HG03280 (cell line): ENCODE results near the gene ARHGAP24.
"Not testable (repeated sequence)": the region's sequence is repeated elsewhere in the genome, so short reads cannot be mapped to it uniquely, and the experiment has no call there.

Experiments used
- ATAC-seq: cut with Tn5 transposase; IDR thresholded peaks from one replicate; pipeline ENCODE4 v1.9.1; 2021; ENCODE audit warnings: mild to moderate bottlenecking, moderate library complexity; ENCODE audit not compliant: unreplicated experiment

ARHGAP24 gene

DNA sequence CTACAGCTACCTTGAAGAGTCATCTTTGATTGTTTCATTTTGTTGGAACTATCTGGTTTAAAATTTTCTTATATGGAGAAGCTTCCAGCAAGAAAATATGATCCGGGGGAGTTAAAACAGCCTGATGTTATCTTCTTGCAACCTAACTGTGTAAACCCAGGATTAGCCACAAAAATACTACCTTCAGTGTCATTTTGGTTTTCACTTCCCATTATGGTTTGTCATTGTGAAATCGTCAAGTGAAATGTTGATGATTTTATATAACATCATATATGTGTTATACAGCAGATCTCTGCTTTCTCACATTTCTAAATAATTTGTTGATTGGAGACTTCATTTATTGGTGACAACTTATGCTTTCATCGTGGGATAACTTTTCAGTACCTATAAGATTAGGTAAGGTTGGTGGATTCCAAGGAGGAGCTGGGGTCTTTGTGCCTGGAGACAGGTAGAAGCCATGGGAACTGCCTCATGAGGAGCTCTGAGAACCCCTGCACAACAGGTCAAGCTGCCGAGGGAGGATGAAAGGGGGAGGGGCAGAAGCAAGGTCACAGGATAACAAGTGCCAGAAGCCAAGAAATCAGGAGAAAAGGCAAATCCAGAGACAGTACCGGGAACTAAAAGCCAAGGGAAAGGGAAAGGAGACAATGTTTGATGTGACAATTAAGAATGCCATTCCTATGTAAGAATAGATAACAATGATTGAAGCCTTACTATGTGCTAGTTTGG lies 7.2 kb downstream of the ARHGAP24 start:
- no peak for ATAC-seq

DNA sequence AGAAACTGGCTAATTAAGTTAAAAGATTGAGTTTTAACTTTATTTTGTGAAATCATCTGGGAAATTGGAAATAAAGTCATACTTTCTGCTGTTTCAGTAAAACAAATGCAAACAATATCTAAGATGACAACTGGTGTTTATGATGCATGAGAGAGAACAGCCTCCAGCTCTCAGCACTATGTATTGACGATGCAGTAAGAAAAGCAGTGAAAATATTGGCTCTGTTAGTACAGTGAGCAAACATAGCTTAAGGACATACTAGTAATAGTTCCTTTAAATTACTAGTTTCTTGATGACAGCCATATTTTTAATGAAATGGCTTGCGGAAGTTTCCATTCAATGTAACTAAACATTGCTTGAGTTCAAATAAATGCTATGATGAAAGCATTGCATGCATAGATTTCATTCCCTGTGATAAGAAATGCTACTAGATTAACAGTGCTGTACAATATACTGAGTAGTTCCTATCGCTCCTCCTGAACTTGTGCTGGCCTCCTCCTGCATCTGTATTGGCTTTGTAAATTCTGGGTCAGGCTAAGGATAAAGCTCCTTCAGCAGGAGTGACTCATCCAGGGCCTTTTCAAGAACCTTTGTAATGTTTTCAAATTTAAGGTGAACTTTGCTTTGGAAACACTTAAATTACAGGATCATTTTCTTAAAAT lies 11.6 kb downstream of the ARHGAP24 start:
- ATAC-seq: no peak

DNA sequence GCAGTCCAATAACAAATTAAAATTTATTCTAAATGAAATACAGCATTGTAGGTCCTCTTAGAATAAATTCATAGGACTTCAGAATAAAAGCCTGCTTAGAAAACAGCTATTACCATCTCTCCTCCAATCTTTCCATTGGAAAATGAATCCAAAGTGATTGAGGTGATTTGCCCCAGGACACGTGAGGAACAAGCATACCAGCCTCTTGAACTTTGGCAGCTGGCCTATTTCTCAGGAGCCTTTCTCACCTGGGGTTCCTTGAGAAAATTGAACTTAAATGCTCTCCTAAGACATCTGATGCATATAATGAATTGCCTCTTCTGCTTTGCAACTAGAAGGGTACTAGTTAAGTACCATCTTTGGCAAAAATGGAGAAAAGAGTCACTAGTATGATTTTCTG lies 13.5 kb downstream of the ARHGAP24 start:
- no peak for ATAC-seq

DNA sequence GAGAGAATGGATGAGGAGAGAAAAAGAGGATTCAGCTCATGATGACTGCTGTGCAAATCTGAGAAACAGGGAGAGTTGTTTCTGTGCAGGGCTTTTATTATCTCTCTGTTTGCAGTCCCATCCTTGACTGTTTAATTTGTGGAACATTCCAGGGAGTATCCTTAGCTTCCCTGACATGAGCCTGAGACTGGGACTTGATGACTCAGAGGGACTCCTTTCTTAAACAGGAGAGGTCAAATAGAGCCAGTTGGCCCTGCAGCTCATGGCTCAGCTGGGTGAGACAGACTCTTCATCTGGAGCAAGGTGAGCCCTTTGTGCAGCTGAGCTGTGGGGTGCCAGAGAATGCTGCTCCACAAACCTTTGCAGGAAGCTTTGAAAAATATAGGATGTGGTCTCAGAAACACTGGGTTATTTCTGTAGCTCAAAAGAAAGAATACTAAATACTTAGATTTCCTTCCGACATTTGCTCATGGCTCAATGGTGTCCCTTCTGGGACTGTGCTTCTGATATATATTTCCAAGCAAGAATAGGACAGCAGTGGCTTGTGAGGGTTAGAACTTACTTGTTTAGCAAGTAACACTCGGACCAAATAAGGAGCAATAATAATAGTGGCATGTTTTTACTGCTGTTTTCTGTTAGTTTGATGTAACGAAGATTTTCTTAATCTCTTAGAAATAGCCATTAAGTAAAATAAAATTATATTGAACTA lies 14.5 kb downstream of the ARHGAP24 start:
- no peak for ATAC-seq

DNA sequence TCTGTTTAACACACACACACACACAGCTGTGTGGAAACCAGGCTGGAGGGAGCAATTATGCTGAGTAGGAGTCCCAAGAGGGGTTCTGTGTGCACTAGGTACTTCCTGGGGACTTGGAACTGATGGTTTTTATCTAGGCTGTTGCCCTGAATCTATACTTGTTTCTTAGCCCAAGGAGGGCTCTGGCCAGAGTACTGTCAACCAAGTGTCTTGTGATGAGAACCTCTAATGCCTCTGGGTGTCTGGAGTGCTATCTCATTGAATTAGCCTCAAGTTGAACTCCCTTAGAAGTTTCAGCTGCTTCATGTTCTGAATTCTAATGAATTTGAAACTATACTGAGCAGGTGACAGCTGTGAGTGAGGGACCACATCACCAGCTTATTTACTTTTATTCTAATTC lies 16.6 kb downstream of the ARHGAP24 start:
- no peak for ATAC-seq

DNA sequence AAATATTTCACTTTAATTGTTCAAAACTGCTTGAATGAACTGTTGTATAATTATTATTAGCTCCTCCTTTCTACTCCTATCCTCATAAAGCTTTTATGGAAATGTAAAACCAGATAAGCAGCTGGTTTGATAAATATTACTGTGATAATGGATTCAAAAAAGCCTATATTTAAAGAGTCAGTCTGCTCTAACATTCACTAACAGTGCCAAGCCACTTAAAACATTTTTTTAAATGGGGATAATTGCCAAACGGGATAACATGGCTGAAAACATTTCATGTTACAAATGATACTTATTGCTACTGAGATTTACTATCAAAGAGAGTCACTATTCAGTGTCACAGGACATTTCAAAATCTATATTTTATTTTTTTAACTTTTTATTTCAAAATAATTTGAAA lies 17.4 kb downstream of the ARHGAP24 start:
- ATAC-seq: no peak

DNA sequence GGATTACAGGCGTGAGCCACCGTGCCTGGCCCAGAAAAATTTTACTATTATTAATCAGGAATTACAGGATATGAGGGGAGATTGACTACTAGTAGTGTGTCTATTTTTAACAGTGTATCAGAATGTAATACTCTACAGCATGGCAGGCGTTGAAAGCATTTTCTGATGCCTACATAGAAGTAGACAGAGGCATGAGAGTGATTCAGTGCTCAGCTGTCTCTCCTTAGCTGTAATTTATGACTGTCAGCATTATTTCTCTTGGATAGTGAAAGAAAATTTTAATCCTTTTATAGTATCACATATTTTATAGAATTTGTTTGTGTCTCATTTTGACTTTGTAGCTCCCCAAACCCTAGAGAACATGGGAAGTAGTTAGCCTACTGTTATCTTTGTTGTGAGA lies 20.7 kb downstream of the ARHGAP24 start:
- no peak for ATAC-seq

DNA sequence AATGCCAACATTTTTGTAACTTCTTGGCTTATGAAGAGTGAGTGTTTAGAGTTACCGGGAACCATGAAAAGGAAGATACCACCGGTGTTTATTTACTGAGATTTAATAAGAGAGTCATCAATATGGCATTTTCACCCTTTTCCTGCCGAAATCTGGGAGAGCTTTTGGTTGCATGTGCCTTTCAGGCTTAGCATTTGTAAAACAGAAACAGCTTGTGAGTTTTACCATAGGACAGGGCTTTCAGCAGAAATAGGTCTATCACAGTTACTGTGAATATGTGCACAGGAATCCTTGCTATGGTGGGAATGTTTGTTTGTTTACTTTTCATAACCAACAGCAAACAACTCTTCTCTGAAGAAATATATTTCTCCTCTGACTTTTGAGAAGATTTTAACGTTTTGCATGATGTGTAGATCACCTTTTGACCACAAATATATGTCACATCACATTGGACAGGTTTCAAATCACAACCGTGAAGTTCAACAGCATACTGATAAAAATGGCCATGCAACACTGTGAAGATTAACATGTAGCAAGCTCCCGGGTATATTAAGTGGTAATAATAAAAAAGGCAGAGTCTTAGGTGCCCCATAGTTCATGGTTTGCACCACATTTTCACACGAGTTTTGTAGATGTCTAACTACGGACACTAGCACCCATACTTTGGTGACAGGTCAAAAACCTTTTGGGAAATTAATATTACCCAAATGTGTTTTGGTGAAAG lies 21.3 kb downstream of the ARHGAP24 start:
- ATAC-seq: no peak

DNA sequence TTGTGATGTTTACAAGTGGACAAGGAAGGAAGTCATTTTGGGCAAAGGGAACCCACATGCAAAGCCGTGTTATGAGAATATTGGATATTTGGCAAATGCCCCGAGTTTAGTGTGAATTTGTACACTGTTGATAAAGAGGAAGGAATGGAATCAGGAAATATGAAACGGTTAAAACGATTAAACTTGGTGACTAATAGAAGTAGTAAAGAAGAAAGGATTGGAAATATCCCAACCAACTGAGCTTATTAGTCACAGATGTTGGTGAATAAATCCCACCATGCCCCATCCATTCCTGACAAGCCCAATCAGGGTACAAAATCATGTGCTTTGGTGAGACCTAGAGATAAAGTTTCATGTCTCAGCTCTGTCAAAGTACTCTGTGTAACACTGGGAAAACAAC lies 22.0 kb downstream of the ARHGAP24 start:
- ATAC-seq: no peak

DNA sequence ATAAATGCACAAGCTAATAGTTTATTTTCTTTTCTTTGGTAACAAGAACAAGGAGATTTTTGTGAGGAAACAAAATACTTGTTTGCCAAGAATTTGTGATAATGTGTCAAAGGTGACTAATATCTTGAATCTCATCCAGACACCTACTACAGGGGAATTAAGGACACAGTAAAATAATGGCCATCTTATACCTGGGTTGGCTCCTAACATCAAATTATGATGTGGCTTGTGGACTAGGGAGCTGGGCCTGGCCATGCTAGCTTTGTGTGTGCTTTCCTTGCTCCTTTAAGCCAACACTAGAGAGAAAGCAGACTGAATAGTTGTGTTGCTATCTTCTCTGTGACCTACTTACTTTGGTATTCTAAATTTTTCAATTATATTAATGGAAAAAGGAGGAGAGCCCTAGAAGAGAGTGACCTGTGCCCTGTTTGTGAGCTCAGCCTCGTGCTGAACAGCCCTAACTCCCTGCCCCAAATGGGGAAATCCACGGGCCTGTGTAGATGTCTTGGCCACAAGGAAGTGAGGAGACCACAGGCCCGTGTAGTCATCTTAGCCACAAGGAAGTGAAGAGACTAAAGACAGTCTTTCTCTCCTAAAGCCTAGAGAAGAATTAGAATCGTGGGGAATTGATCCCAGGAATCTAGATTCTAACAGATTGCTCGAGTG lies 23.3 kb downstream of the ARHGAP24 start:
- peak; percentile 78 for ATAC-seq

DNA sequence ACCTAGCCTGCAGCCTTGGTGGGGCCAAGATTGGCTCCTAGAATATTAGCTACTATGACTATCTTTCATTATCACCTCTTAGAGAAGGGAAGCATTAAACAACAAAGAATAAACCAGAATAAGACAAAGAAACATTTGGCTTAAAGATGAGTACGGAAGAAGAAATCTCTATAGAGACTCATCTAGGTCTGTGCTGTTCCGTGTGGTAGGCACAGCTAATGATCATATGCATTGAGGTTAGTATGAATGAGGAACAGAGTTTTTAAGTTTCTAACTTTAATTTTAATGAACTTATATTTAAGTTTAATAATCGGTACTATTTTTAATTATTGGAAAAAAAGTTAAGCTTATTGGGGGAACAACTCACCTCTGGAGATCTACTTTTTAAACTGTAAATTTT lies 24.6 kb downstream of the ARHGAP24 start:
- no peak for ATAC-seq

DNA sequence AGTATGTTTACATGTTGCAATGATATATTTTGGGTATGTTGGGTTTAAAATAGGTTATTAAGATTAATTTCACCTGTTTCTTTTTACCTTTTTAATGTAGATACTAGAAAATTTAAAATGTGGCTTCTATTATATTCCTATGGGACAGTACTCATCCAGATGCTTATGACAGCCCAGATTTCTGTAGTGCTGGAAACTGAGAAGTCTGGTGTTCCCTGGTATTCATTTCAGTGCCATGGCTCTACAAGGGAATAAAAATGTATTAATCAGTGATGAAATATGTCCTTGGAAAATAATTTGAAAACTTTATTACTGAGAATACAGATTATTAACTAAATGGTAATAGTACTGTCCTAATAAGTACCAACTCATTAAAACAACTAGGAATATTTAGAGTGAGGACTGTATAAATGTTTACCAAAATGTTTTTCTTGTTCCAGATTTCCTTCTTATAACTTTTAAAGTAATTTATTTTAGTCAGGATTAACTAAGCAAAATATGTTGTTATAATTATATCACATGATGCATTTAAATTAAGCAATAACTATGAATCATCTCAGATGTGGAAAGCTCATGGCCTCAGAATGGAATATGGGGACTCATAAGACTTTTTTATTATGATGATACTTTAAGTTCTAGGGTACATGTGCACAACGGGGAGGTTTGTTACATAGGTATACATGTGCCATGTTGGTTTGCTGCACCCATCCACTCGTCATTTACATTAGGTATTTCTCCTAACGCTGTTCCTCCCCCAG lies 25.3 kb downstream of the ARHGAP24 start:
- ATAC-seq: no peak

DNA sequence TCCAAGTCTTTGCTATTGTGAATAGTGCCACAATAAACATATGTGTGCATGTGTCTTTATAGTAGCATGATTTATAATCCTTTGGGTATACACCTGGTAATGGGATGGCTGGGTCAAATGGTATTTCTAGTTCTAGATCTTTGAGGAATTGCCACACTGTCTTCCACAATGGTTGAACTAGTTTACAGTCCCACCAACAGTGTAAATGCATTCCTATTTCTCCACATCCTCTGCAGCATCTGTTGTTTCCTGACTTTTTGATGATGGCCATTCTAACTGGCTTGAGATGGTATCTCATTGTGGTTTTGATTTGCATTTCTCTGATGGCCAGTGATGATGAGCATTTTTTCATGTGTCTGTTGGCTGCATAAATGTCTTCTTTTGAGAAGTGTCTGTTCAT lies 26.2 kb downstream of the ARHGAP24 start:
- not testable (repeated sequence) for ATAC-seq

DNA sequence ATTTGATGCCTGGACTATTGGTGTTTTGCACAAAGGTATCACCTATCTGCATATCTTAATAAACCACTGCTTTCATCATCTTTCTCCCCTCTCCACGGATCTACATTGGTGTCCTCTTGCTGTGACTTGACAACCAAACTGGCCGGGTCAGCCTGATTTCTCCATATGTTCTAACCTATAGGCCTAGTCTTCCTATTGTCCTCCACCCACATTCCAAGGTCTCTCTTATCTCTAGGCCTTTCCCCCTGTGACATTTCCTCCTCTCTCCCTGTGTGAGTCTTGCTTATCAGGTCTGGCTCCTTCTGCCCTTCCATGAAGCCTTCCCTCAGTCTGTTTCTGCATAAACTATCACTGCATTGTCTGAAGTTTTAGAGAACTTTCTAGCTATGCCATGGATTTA lies 33.7 kb downstream of the ARHGAP24 start:
- no peak for ATAC-seq

DNA sequence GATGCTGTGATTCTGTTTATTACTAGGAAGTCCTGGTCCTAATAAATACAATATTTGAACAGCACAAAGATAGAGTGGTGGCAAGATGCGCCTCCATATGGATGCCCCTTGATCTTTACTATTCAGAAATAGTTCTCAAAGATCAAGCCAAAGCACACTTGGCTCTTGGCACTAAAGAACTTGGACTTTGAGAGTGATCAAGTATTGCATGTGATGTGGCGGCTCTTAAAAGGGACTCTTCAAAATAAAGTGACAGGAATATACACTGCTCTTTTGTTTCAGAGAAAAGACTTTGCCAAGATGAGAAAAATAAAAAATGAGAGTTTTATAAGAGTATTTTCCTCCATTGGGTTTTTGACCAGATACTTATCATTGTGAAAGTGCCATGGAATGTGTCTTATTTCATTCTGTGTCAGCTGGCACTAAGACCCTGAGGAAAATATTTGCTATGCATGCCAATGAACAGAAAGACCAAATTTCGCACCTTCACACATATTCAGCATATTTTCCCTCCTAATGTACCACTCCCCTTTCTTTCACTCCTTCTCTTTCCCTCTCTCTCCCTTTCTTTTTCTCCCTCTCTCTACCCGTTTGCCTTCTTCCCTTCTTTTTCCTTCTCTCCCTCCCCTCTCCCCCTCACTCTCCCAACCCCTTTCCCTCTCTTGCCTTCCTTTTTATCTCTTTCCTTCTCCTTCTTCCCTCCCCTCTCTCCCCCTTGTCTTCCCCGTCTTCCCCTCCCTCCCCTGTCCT lies 35.1 kb downstream of the ARHGAP24 start:
- ATAC-seq: no peak

DNA sequence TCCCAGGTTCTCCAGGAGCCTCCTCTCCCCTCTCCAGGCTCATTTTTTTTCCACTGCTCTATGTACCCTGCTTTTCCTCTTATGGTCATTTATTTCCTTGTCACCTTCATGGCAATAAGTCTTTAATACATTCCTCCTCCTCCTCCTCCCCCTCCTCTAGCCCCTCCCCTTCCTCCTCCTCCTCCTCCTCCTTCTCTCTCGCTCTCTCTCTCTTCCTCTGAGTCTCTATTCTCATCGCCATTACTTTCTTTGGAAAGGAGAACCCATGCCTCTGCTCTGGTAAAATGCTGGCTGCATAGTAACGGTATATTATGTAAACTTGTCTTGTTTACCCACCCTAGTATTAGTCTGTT lies 35.7 kb downstream of the ARHGAP24 start:
- ATAC-seq: no peak

DNA sequence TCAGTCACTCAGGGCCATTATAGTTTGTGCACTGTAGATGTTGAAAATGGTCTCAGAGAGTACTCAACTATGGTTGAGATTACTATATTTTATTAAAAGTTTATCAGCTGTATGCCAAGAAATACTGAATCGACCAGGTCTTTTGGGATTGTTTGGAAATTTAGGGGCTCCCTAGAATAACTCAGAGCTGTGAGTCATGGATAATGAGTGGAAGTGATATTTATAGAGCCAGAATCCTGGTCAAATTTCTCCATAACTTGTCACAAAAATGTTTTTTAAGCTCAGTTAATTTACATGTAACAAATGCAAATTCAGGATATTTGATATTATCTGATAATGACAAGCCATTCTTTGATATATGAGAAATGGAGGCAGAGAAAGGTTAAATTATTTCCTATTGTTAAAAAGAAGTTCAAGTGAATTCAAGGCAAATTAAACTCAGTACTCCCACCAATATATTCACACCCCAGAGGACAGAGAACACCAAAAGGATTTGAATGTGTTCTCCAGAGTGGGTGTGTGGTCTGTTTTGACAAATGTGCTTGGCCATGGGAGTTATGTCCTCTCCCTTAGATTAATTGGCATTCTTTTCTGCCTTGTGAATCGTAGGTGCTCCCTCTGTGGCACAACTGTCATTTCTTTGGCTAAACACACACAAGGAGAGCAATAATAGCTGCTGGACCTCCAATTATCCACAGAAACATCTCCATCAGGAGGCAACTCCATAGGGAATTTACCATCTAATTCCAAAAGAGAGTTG lies 37.7 kb downstream of the ARHGAP24 start:
- ATAC-seq: no peak

DNA sequence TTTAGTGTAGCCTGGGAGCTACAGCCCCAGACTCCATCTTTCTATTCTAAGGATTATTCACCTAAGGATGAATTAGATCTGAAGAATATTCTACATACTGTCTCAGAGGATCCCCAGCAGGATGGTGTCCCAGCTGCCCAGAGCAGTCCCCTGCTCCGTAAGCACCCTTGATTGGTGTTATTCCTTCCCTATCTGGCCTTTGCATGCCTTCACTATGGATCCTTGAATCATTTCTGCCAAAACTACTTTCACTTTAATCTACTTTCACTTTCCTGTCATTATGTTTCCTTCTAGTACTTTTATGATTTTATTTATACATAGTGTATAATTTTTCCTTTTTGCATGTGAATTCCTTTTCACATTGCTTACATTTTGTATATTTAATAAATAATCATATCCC lies 39.2 kb downstream of the ARHGAP24 start:
- no peak for ATAC-seq

DNA sequence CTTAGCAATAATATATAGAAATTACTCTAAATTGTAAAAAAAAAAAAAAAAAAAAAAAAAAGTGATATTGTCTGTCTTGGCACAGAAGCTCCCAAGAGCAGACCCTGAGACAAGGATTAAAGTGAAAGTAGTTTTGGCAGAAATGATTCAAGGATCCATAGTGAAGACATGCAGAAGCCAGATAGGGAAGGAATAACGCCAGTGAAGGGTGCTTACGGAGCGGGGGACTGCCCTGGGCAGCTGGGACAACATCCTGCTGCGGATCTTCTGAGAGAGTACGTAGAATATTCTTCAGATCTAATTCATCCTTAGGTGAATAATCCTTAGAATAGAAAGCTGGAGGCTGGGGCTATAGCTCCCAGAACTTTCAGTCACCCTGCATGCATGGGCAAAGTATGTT lies 39.8 kb downstream of the ARHGAP24 start:
- ATAC-seq: no peak
